Ishikawa (cell line): ENCODE results near the gene LPAR3.
A peak's percentile ranks its signal among the peaks of the same experiment; 100 is the strongest.

Source experiments
- CEBPB ChIP-seq: IDR thresholded peaks from 2 replicates; pipeline ENCODE4 v1.6.1; 2012
- CREB1 ChIP-seq: IDR thresholded peaks from 2 replicates; pipeline ENCODE4 v1.6.1; 2012; ENCODE audit warnings: low read depth
- EGR1 ChIP-seq: IDR thresholded peaks from 2 replicates; pipeline ENCODE4 v1.6.1; 2012
- EP300 ChIP-seq: IDR thresholded peaks from 2 replicates; pipeline ENCODE4 v1.6.1; 2012; ENCODE audit warnings: borderline replicate concordance
- FOXM1 ChIP-seq: IDR thresholded peaks from 2 replicates; pipeline ENCODE4 v1.6.1; 2012; ENCODE audit warnings: low read depth, borderline replicate concordance
- NFIC ChIP-seq: IDR thresholded peaks from 2 replicates; pipeline ENCODE4 v1.6.1; 2012
- RAD21 ChIP-seq: IDR thresholded peaks from 2 replicates; pipeline ENCODE4 v1.6.1; 2012; ENCODE audit warnings: low read depth
- TAF1 ChIP-seq: IDR thresholded peaks from 2 replicates; pipeline ENCODE4 v1.6.1; 2012; ENCODE audit warnings: low read depth, mild to moderate bottlenecking
- TCF12 ChIP-seq: IDR thresholded peaks from 2 replicates; pipeline ENCODE4 v1.6.1; 2012; ENCODE audit warnings: low read depth
- TEAD4 ChIP-seq: IDR thresholded peaks from 2 replicates; pipeline ENCODE4 v1.6.1; 2012
- YY1 ChIP-seq: IDR thresholded peaks from 2 replicates; pipeline ENCODE4 v1.6.1; 2012; ENCODE audit warnings: low read depth
- ZBTB7A ChIP-seq: IDR thresholded peaks from 2 replicates; pipeline ENCODE4 v1.6.1; 2012; ENCODE audit warnings: low read depth
- TF ChIP-seq, protein P1 (sequence below): IDR thresholded peaks from 2 replicates; pipeline ENCODE4 v1.6.1; 2012
- TF ChIP-seq, protein P2 (sequence below): IDR thresholded peaks from 2 replicates; pipeline ENCODE4 v1.6.1; 2012
- TF ChIP-seq, protein P3 (sequence below): IDR thresholded peaks from 2 replicates; pipeline ENCODE4 v1.6.1; 2012; ENCODE audit warnings: low read depth, mild to moderate bottlenecking

Gene LPAR3

DNA sequence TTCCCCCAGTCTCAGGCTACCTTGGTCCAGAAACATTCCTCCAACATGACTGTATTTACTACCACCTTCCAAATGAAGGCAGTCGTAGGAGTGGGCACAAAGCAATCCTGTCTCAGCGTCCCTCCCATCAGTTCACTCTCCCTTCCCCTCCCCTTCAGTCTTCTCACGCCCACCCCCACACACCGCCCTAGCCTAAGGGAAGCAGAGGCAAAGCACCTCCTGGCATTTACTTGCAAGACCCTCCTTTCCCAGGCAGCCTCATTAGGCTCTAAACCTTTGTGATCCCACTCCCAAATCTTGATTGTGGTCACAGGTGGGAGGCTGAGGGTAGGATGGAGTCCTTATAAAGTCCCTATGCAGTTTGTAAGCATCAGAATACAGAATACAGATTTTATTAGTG is 23.9 kb upstream of the LPAR3 start:
- TF ChIP-seq CEBPB (no peak), TCF12 (no peak), RAD21 (no peak), YY1 (no peak), TEAD4 (no peak), ZBTB7A (no peak), CREB1 (no peak), NFIC (no peak)
- TF ChIP-seq, protein P1, sequence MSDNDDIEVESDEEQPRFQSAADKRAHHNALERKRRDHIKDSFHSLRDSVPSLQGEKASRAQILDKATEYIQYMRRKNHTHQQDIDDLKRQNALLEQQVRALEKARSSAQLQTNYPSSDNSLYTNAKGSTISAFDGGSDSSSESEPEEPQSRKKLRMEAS, result no peak
- TF ChIP-seq, protein P2, sequence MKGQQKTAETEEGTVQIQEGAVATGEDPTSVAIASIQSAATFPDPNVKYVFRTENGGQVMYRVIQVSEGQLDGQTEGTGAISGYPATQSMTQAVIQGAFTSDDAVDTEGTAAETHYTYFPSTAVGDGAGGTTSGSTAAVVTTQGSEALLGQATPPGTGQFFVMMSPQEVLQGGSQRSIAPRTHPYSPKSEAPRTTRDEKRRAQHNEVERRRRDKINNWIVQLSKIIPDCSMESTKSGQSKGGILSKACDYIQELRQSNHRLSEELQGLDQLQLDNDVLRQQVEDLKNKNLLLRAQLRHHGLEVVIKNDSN, result no peak
- TF ChIP-seq, protein P3, sequence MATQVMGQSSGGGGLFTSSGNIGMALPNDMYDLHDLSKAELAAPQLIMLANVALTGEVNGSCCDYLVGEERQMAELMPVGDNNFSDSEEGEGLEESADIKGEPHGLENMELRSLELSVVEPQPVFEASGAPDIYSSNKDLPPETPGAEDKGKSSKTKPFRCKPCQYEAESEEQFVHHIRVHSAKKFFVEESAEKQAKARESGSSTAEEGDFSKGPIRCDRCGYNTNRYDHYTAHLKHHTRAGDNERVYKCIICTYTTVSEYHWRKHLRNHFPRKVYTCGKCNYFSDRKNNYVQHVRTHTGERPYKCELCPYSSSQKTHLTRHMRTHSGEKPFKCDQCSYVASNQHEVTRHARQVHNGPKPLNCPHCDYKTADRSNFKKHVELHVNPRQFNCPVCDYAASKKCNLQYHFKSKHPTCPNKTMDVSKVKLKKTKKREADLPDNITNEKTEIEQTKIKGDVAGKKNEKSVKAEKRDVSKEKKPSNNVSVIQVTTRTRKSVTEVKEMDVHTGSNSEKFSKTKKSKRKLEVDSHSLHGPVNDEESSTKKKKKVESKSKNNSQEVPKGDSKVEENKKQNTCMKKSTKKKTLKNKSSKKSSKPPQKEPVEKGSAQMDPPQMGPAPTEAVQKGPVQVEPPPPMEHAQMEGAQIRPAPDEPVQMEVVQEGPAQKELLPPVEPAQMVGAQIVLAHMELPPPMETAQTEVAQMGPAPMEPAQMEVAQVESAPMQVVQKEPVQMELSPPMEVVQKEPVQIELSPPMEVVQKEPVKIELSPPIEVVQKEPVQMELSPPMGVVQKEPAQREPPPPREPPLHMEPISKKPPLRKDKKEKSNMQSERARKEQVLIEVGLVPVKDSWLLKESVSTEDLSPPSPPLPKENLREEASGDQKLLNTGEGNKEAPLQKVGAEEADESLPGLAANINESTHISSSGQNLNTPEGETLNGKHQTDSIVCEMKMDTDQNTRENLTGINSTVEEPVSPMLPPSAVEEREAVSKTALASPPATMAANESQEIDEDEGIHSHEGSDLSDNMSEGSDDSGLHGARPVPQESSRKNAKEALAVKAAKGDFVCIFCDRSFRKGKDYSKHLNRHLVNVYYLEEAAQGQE, result no peak

DNA sequence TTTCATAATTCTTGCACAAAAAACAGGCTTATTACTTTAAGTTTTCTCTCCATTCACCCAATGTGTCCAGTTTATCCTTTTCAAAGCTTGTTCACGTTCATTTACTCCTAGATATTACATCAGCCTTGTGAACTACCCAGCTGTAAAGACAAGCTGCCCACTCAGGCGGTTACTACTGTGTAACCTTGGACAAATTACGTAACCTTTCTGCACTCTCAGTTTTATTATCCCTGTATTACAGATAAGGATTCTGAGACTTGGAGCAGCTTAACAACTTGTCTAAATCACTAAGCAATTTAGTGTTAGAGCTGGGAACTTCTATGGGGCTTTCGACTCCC is 20.5 kb upstream of the LPAR3 start:
- TF ChIP-seq CEBPB (peak; percentile 89), TCF12 (no peak), CREB1 (no peak), EP300 (peak; percentile 9; the same call in 1 of the 2 replicates)

DNA sequence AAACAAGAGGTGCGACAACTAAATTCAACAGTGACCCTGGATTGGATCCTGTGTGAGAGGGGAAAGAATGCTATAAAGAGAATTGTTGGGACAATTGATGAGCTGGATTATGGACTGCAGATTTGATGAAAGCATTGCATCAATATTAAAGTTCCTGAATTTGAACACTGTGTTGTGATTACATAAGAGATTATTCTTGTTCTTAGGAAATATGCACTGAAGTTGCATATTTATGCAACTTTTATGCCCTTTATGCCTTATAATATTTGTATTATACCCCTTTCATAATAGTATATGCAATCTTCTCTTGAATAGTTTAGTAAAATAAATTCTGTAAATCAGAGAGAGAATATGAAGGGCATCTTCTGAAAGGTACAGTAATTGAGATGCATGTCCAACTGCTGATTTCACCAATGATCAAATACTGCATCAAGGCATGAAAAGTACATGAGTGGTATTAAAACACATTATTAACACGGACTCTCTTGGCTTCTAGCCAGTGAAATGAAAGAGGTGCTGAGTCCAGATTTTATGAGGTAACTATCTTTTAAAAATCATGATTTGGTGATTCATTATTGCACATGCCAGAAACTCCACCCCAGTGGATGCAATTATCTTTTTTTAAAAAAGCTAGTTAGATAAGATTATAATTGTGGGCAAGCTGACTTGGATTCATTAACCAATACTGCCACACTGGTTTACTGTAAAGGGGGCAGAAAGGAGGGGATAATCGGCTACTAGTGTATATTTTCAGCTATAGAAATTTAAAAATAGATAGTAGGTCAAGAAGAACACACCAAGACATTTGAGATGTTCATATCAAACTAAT is 19.9 kb upstream of the LPAR3 start:
- TF ChIP-seq EGR1, result no peak
- TF ChIP-seq NFIC, result no peak
- TF ChIP-seq, protein P2, result no peak
- TF ChIP-seq TEAD4, result no peak
- TF ChIP-seq EP300, result no peak
- TF ChIP-seq TAF1, result no peak
- TF ChIP-seq, protein P1, result no peak
- TF ChIP-seq YY1, result no peak
- TF ChIP-seq RAD21, result no peak
- no peak for TF ChIP-seq TCF12
- TF ChIP-seq FOXM1, result no peak
- no peak for TF ChIP-seq CREB1
- no peak for TF ChIP-seq ZBTB7A
- TF ChIP-seq CEBPB, result no peak
- TF ChIP-seq, protein P3, result no peak

DNA sequence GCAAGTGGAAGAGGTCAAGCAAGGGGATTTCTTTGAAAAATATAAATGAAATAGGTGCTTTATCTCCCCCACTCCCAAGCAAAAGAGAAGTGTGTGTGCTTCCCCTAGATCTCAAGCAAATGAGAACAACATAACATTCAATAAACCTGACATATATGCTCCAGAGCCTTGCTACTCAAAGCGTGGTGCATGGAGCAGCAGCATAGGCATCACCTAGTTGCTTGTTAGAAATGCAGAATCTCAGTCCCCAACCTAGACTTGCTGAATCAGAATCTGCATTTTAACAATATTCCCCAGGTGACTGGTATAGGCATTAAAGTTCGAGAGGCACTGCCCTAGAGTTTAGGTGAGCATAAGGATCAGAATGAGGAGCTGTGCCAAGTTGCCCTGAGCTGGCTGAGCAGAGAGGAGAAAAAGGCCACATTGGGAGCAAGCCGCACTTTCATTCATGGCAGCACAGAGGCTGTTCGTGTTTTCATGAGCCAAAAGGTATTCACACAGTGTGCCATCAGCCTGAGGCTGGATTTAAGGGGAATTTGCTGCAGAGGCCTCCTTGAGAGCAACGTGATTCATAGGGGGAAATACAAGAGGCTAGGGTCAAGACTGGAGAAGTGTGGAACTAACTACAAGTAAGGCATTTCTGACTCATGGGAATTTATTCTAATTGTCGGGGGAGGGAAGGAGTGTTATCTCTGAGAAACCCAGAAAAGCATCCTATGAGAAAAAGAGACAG is 14.3 kb upstream of the LPAR3 start:
- no peak for TF ChIP-seq TEAD4
- TF ChIP-seq CREB1, result no peak

DNA sequence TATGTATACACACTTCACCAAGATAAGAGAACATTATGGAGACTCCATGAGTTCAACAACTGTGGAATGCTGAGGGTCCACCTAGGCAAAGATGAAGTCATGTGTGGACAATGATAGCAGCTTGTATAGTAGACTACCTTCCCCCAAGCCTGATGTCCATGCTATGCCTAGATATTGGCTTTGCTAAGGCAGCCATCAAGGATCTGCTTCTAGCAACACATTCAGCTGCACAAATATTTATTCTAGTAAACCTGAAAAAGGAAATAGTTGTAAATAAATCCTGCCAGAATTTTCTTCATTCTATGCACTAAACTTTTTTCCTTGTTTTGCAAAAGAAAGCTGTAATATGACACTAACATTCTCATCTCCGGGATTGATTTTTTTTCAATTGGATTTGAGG is 7.0 kb upstream of the LPAR3 start:
- no peak for TF ChIP-seq TEAD4
- no peak for TF ChIP-seq YY1
- TF ChIP-seq RAD21, result no peak
- TF ChIP-seq CREB1, result no peak
- no peak for TF ChIP-seq NFIC
- TF ChIP-seq TCF12, result no peak
- TF ChIP-seq, protein P1, result no peak
- TF ChIP-seq, protein P3, result no peak
- no peak for TF ChIP-seq EGR1
- TF ChIP-seq CEBPB, result no peak
- no peak for TF ChIP-seq EP300
- TF ChIP-seq FOXM1, result no peak
